K562 (cell line): ENCODE data around the gene ZNF384. TPM values are rescaled to one million over a fixed set of nuclear protein-coding genes. Genes with fewer than 3 reads are reported as not detected.
A peak's percentile ranks its signal among the peaks of the same experiment; 100 is the strongest.

Experiments used
- GABPA ChIP-seq: fragments of 200-800 bp; sonication (Bioruptor generic); conservative IDR thresholded peaks from 2 replicates; pipeline ENCODE4 v1.6.1; 2016; ENCODE audit warnings: low read depth, missing genetic modification characterization, missing compliant biosample characterization
- HMGN3 ChIP-seq: IDR thresholded peaks from 2 replicates; pipeline ENCODE4 v1.6.1; 2011; ENCODE audit warnings: borderline replicate concordance, low read depth, mild to moderate bottlenecking, mixed read lengths, low read length; ENCODE audit not compliant: insufficient read length; ENCODE audit errors: extremely low read depth
- KHSRP ChIP-seq: fragments of 450-650 bp; IDR thresholded peaks from 2 replicates; pipeline ENCODE4 v1.6.1; 2017
- LEF1 ChIP-seq: fragments of 450-650 bp; IDR thresholded peaks from 2 replicates; pipeline ENCODE4 v1.6.1; 2016; ENCODE audit warnings: mild to moderate bottlenecking
- MYC ChIP-seq, 2 experiments: fragments of 250-450 bp in 1 of 2; sonication (Bioruptor Pico) in 1 of 2; IDR thresholded peaks; 2 replicates each; pipeline versions ENCODE4 v1.5.1 to v1.6.1; 2012 to 2021; ENCODE audit warnings: low read depth in 2 of 2, borderline replicate concordance in 1 of 2, improper control_type of control experiment in 1 of 2, low read length in 1 of 2, mild to moderate bottlenecking in 1 of 2, moderate library complexity in 1 of 2
- RAD51 ChIP-seq: fragments of 450-650 bp; IDR thresholded peaks from 2 replicates; pipeline ENCODE4 v1.7.1; 2016; ENCODE audit warnings: low read depth, mild to moderate bottlenecking, borderline replicate concordance
- SAP30 ChIP-seq: fragments of 200-600 bp; sonication (generic); IDR thresholded peaks from 2 replicates; pipeline ENCODE4 v1.6.1; 2012; ENCODE audit warnings: borderline replicate concordance, low read depth, mild to moderate bottlenecking, moderate library complexity, low read length, control low read depth, inconsistent platforms; ENCODE audit not compliant: insufficient read depth, poor library complexity, severe bottlenecking
- SPI1 ChIP-seq: IDR thresholded peaks from 2 replicates; pipeline ENCODE4 v1.6.1; 2011; ENCODE audit warnings: low read depth, low read length, control low read depth, borderline replicate concordance
- SRSF9 ChIP-seq: fragments of 200-400 bp; formaldehyde crosslinking; IDR thresholded peaks from 2 replicates; pipeline ENCODE4 v1.6.1; 2017; ENCODE audit warnings: low read depth, low read length, borderline replicate concordance
- STAG1 ChIP-seq: sonication (generic); formaldehyde crosslinking; IDR thresholded peaks from 2 replicates; pipeline ENCODE4 v1.5.0; 2020; ENCODE audit warnings: missing genetic modification reagents, borderline replicate concordance
- TAF15 ChIP-seq: fragments of 200-400 bp; formaldehyde crosslinking; IDR thresholded peaks from 2 replicates; pipeline ENCODE4 v1.6.1; 2017; ENCODE audit warnings: mild to moderate bottlenecking, low read depth, low read length, moderate library complexity
- TEAD2 ChIP-seq: fragments of 450-650 bp; IDR thresholded peaks from 2 replicates; pipeline ENCODE4 v1.6.1; 2016; ENCODE audit warnings: missing genetic modification characterization, control low read depth, missing compliant biosample characterization
- ZBTB43 ChIP-seq: sonication (generic); formaldehyde crosslinking; IDR thresholded peaks from 2 replicates; pipeline ENCODE4 v1.8.0; 2023; ENCODE audit warnings: mild to moderate bottlenecking, missing genetic modification reagents
- ZNF134 ChIP-seq: fragments of 250-450 bp; sonication (Bioruptor Pico); conservative IDR thresholded peaks from 2 replicates; pipeline ENCODE4 v1.4.0; 2020
- ZNF586 ChIP-seq: fragments of 450-650 bp; formaldehyde crosslinking; conservative IDR thresholded peaks from 2 replicates; pipeline ENCODE4 v1.4.0; 2020; ENCODE audit warnings: mild to moderate bottlenecking, moderate library complexity
- polyA plus RNA-seq, 8 experiments: library from polyadenylated mRNA; depleted of rRNA in 4 of 8; stranded (reverse) in 5 of 8; unstranded in 3 of 8; fragments of >200 nt; fragmentation: Nextera tagmentation in 2 of 8; fragmentation: Illumina TruSeq in 1 of 8; extraction: Ambion mirVana in 2 of 8; extraction: Trizol in 1 of 8; gene quantifications; 2 replicates each; pipeline versions ENCODE4 v1.2.1 to v1.2.3, GENCODE V29; 2011 to 2014; ENCODE audit warnings: inconsistent platforms in 1 of 8, missing spikeins in 1 of 8
- total RNA-seq, 7 experiments: library from RNA; depleted of rRNA in 6 of 7; stranded (reverse); fragments of >200 nt in 6 of 7; fragmentation: Illumina TruSeq in 2 of 7; extraction: Trizol in 2 of 7; gene quantifications; 2 replicates each; pipeline versions ENCODE4 v1.2.1 to v1.2.3, GENCODE V29; 2011 to 2021; ENCODE audit warnings: low replicate concordance in 1 of 7
- TF ChIP-seq, protein P1 (sequence below), 2 experiments: IDR thresholded peaks in 1 of 2; conservative IDR thresholded peaks in 1 of 2; 2 replicates each; pipeline ENCODE4 v1.6.1; 2016; ENCODE audit warnings: low read depth in 2 of 2, mild to moderate bottlenecking in 1 of 2, missing compliant biosample characterization in 1 of 2, missing genetic modification characterization in 1 of 2, moderate library complexity in 1 of 2
- TF ChIP-seq, protein P2 (sequence below): conservative IDR thresholded peaks from 2 replicates; pipeline ENCODE4 v1.6.1; 2011; ENCODE audit warnings: low read depth, mild to moderate bottlenecking, low read length; ENCODE audit not compliant: control insufficient read depth

Gene ZNF384
- total and polyA plus RNA-seq, 9 of the 15 experiments (the other 6 are each of a cell fraction or from before 2014, with no cell fraction given), result 0.36 to 64.8 (median 21.3) TPM

DNA sequence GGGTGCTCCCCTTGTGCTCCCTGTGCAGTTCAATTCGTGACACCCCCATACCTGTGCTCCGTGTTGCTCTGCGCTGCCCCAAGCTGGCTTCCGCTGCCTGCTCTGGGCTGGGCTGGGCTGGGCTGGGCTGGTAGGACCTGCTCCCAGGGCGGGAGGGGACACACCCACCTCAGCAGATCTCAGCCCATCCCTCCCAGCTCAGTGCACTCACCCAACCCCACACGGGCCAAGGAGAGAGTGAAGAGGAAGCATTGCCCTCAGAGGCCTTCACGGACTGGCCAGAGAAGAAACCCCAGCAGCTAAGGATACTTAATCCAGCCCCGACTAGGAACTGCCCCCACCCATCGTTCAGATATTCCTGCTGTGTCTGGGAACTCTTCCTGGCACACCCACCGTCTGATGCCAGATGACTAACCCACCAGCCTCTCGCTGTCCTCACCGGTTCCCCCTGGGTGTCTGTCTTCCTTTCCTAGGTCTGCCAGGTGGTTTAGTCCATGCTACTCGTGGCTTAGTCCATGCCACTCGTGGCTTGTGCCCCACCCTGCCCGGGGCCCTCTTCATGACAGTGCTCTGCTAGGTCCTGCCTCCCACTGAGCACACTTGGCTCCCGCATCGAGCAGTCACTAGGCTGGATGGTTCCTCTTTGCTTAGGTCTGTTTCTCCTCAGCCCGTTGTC lies 53.2 kb downstream of the ZNF384 start, which contains the start of gene LPAR5 (continued):
- TF ChIP-seq MYC (IDR thresholded peaks at IDR 0.05; ENCODE audit: low read depth, low read length) (peak; percentile 8; the same call in 1 of the 2 replicates), MYC (CRISPR knock-in tag; IDR thresholded peaks at IDR 0.05; ENCODE audit: borderline replicate concordance, low read depth) (no peak), ZNF134 (no peak), SAP30 (peak; percentile 11), LEF1 (no peak), HMGN3 (peak; percentile 55), ZBTB43 (CRISPR knock-in tag) (no peak), RAD51 (no peak), TAF15 (no peak), SRSF9 (no peak), GABPA (tag) (0 out of 2 replicates have a peak, but pooled peaks have one; percentile 6), ZNF586 (CRISPR knock-in tag) (no peak), STAG1 (CRISPR knock-in tag) (no peak), KHSRP (no peak), TEAD2 (no peak), SPI1 (no peak)
- TF ChIP-seq, protein P1, sequence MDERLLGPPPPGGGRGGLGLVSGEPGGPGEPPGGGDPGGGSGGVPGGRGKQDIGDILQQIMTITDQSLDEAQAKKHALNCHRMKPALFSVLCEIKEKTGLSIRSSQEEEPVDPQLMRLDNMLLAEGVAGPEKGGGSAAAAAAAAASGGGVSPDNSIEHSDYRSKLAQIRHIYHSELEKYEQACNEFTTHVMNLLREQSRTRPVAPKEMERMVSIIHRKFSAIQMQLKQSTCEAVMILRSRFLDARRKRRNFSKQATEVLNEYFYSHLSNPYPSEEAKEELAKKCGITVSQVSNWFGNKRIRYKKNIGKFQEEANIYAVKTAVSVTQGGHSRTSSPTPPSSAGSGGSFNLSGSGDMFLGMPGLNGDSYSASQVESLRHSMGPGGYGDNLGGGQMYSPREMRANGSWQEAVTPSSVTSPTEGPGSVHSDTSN (CRISPR knock-in tag; IDR thresholded peaks at IDR 0.05; ENCODE audit: low read depth), result no peak
- TF ChIP-seq, protein P1 (tag; conservative IDR thresholded peaks at IDR 0.05; ENCODE audit: low read depth), result no peak
- TF ChIP-seq, protein P2, sequence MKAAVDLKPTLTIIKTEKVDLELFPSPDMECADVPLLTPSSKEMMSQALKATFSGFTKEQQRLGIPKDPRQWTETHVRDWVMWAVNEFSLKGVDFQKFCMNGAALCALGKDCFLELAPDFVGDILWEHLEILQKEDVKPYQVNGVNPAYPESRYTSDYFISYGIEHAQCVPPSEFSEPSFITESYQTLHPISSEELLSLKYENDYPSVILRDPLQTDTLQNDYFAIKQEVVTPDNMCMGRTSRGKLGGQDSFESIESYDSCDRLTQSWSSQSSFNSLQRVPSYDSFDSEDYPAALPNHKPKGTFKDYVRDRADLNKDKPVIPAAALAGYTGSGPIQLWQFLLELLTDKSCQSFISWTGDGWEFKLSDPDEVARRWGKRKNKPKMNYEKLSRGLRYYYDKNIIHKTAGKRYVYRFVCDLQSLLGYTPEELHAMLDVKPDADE, result 0 out of 2 replicates have a peak, but pooled peaks have one; percentile 7
